ENCODE data around the gene KRT79. TPM values are rescaled to one million over a fixed set of nuclear protein-coding genes. Genes with fewer than 3 reads are reported as not detected.

Gene KRT79
- total and polyA plus RNA-seq, 9 of the 15 experiments (the other 6 are each of a cell fraction or from before 2014, with no cell fraction given) = 0.03 to 2.3 (median 0.23) TPM; not detected in 2

- TF ChIP-seq HMGXB4 (CRISPR knock-in tag; IDR thresholded peaks at IDR 0.05) = no peak
These were observed 13.4 kb upstream of the KRT79 start (continued) for GRCh38 chr12:52847335-52848102.

- no peak for FAIRE-seq
These were observed 12.4 kb upstream of the KRT79 start for GRCh38 chr12:52846356-52846970.

More at GRCh38 chr12:52846356-52846970, 12.4 kb upstream of the KRT79 start:
- ChIA-PET POLR2A (interaction anchor here (0.6 kb wide), 1 partner anchor 14 kb away, joined by 5 read pairs; no protein-coding TSS in a partner anchor), CTCF (ENCODE audit: low intra/inter-chr PET ratio) (no interaction called here)
- DNase-seq (ENCODE audit: extremely low read depth in 1 of 4, low spot score in 3 of 4) (no peak), ATAC-seq (no peak)
- Histone ChIP-seq H2AFZ (ENCODE audit: low read depth, low read length) (no peak overlapping the region), H3K79me2 (ENCODE audit: control insufficient read depth, insufficient read depth, low read length) (no peaks in the 10 kb centered on the region), H3K4me3 (no peak overlapping the region), H3K27me3 (ENCODE audit: control insufficient read depth in 2 of 2, insufficient read depth in 2 of 2, low read length in 2 of 2) (peaks cover 20 to 65% of the 10 kb centered on the region in 2 experiments; a peak in 4 of 5 replicates), H3K4me1 (replicated peaks in 1 of 2; ENCODE audit: control insufficient read depth in 2 of 2, insufficient read depth in 2 of 2, low read length in 2 of 2) (no peaks in the 10 kb centered on the region), H4K20me1 (replicated peaks; ENCODE audit: control insufficient read depth, insufficient read depth, low read length) (peaks cover 6% of the 10 kb centered on the region; the same call in 1 of the 2 replicates), H3K9me1 (ENCODE audit: control insufficient read depth, insufficient read depth, low read length) (no peaks in the 10 kb centered on the region), H3K9me3 (replicated peaks; ENCODE audit: control insufficient read depth, insufficient read depth, low read depth, low read length) (no peaks in the 10 kb centered on the region), H3K4me2 (ENCODE audit: insufficient read depth, low read length) (no peak overlapping the region), H3K36me3 (ENCODE audit: control insufficient read depth, insufficient read depth, low read length) (no peaks in the 10 kb centered on the region), H3K27ac (ENCODE audit: extremely low read depth, low read depth, low read length) (no peak overlapping the region), H3K9ac (ENCODE audit: insufficient read depth in 1 of 2, low read depth in 2 of 2, low read length in 2 of 2) (no peak overlapping the region)
- WGBS (ENCODE audit: insufficient coverage, low coverage, missing lambda C conversion rate) = 1% methylated on average over 8 of the region's 8 CpGs
- intact Hi-C loops (cut with micrococcal nuclease) = no loop called here
- no TSS peak for BruUV-seq (replicated peaks)
- in situ Hi-C loops (cut with MboI) = no loop called here
- TF ChIP-seq ZFP36 (IDR thresholded peaks at IDR 0.05; ENCODE audit: low read depth, low read length, partially characterized antibody) (peak; percentile 46), BDP1 (IDR thresholded peaks at IDR 0.05; ENCODE audit: insufficient read depth, insufficient read length) (no peak)

Measured in K562 (cell line).